ENCODE results near the gene VENTX. TPM values are rescaled to one million over a fixed set of nuclear protein-coding genes. Genes with fewer than 3 reads are reported as not detected.

VENTX gene
- total RNA-seq, result under 1 TPM in 3 of 4 donors, not detected in 1; 0.13 to 0.95 (median 0.82) TPM

- Histone ChIP-seq H3K27me3 (peaks cover 22 to 100% (median 28%) of the 10 kb centered on the region in 4 donors), H3K4me1 (peaks cover 9 to 50% (median 16%) of the 10 kb centered on the region in 3 donors), H3K9me3 (no peaks in the 10 kb centered on the region), H3K27ac (no peak within 1 kb of the TSS), H3K36me3 (no peaks in the 10 kb centered on the region), H3K4me3 (peak within 1 kb of the TSS in 2 of 4 donors; percentile 34 to 54)
- intact Hi-C loops (cut with DNase I), result no loop called here
- no peak for DNase-seq
- WGBS, 2 donors, result 0 to 14% methylated on average over 5 to 21 of the region's 60 CpGs
- no peak for TF ChIP-seq POLR2A (IDR thresholded peaks at IDR 0.05)
- no peak for TF ChIP-seq CTCF (IDR thresholded peaks at IDR 0.05)
Measured at GRCh38 chr10:133237588-133238465, at the start of gene VENTX. TSS of gene VENTX (plus strand) at chr10:133237855. CDS start at chr10:133237915, 60 bp downstream.

GRCh38 chr10:133187906-133188681 lies 49.6 kb upstream of the VENTX start:
- intact Hi-C loops (cut with DNase I), result no loop called here
- peaks cover 0 to 49% (median 0%) of the 10 kb centered on the region in 4 donors for H3K27me3 ChIP-seq
- no peak overlapping the region for H3K4me3 ChIP-seq
- DNase-seq, result no peak
- H3K27ac ChIP-seq, result no peak overlapping the region
- WGBS, 2 donors, result 70 to 85% methylated on average over 2 to 8 of the region's 38 CpGs
- H3K4me1 ChIP-seq, result no peaks in the 10 kb centered on the region
- no peaks in the 10 kb centered on the region for H3K36me3 ChIP-seq
- TF ChIP-seq CTCF (IDR thresholded peaks at IDR 0.05), result no peak
- TF ChIP-seq POLR2A (IDR thresholded peaks at IDR 0.05), result no peak
- H3K9me3 ChIP-seq, result no peaks in the 10 kb centered on the region

- H3K36me3 ChIP-seq, result no peaks in the 10 kb centered on the region
- no peaks in the 10 kb centered on the region for H3K4me1 ChIP-seq
- DNase-seq, result no peak
- H3K27ac ChIP-seq, result no peak overlapping the region
- intact Hi-C loops (cut with DNase I), result no loop called here
- H3K4me3 ChIP-seq, result no peak overlapping the region
- WGBS, 2 donors, result 68 to 87% methylated on average over 6 to 7 of the region's 22 CpGs
- TF ChIP-seq CTCF (IDR thresholded peaks at IDR 0.05) (no peak), POLR2A (IDR thresholded peaks at IDR 0.05) (no peak)
- H3K9me3 ChIP-seq, result no peaks in the 10 kb centered on the region
- H3K27me3 ChIP-seq, result peaks cover 0 to 49% (median 0%) of the 10 kb centered on the region in 4 donors
Measured at GRCh38 chr10:133189256-133189655, 48.4 kb upstream of the VENTX start.

- H3K27ac ChIP-seq, result no peak overlapping the region
- H3K9me3 ChIP-seq, result no peaks in the 10 kb centered on the region
- TF ChIP-seq CTCF (IDR thresholded peaks at IDR 0.05) (no peak), POLR2A (IDR thresholded peaks at IDR 0.05) (no peak)
- H3K27me3 ChIP-seq, result peaks cover 0 to 49% (median 0%) of the 10 kb centered on the region in 4 donors
- 70 to 81% methylated on average over 2 to 8 of the region's 14 CpGs for WGBS, 2 donors
- H3K4me1 ChIP-seq, result no peaks in the 10 kb centered on the region
- intact Hi-C loops (cut with DNase I), result no loop called here
- no peak for DNase-seq
- no peak overlapping the region for H3K4me3 ChIP-seq
- no peaks in the 10 kb centered on the region for H3K36me3 ChIP-seq
Measured at GRCh38 chr10:133189726-133190125, 47.9 kb upstream of the VENTX start.

GRCh38 chr10:133190225-133190624 lies 47.4 kb upstream of the VENTX start:
- no peak for TF ChIP-seq POLR2A (IDR thresholded peaks at IDR 0.05)
- TF ChIP-seq CTCF (IDR thresholded peaks at IDR 0.05), result no peak
- 85 to 97% methylated on average over 10 of the region's 10 CpGs for WGBS, 2 donors
- intact Hi-C loops (cut with DNase I), result no loop called here
- Histone ChIP-seq H3K9me3 (no peaks in the 10 kb centered on the region), H3K27ac (no peak overlapping the region), H3K27me3 (peaks cover 0 to 54% (median 0%) of the 10 kb centered on the region in 4 donors), H3K36me3 (no peaks in the 10 kb centered on the region), H3K4me3 (no peak overlapping the region), H3K4me1 (no peaks in the 10 kb centered on the region)
- no peak for DNase-seq
